K562 (cell line): ENCODE data around the gene PLAC1. TPM values are rescaled to one million over a fixed set of nuclear protein-coding genes. Genes with fewer than 3 reads are reported as not detected.

ENCODE experiments used
- ATAC-seq: fragments of 200-7000 bp; cut with Tn5 transposase; 3 replicates; pipeline ENCODE4 v1.9.1; 2020; ENCODE audit warnings: moderate library complexity
- BruUV-seq: library from RNA; stranded (reverse); fragments of 400-500 nt; replicated peaks from 2 replicates; lab custom pipeline; 2021; lab: Mats Ljungman, UMichigan
- CTCF ChIA-PET: fragments of 300-600 bp; formaldehyde crosslinking; extraction: SDS; loops from one replicate; lab custom pipeline; 2021; ENCODE audit warnings: low intra/inter-chr PET ratio; lab: Yijun Ruan, JAX
- POLR2A ChIA-PET: fragments of 300-600, 350-650 bp; sonication (Branson Sonifier 250); formaldehyde crosslinking; extraction: SDS; loops from one replicate; lab custom pipeline; 2021; ENCODE audit warnings: antibody characterized with exemption, inconsistent platforms; lab: Yijun Ruan, JAX
- DNase-seq, 4 experiments: peaks; one replicate each; pipeline versions ENCODE4 v3.0.0 to v3.0.0-alpha.2; 2011 to 2018; ENCODE audit warnings: low spot score in 3 of 4, mixed read lengths in 3 of 4; ENCODE audit errors: extremely low read depth in 1 of 4
- FAIRE-seq: peaks from 2 replicates; lab custom pipeline; 2011; peaks lifted over from hg19 to GRCh38; lab: Jason Lieb, UNC
- H2AFZ ChIP-seq: 2 replicates; pipeline ENCODE4 v1.6.0; 2011; ENCODE audit warnings: low read depth, low read length, control low read depth, inconsistent platforms
- H3K27ac ChIP-seq: fragments of 200-600 bp; 3 replicates; pipeline ENCODE4 v1.8.0; 2011; ENCODE audit warnings: low read depth, mild to moderate bottlenecking, control low read depth, inconsistent platforms, low read length, moderate library complexity, mixed read lengths; ENCODE audit errors: extremely low read depth
- H3K27me3 ChIP-seq, 2 experiments: fragments of 300-600 bp in 1 of 2; 2 replicates in 1 of 2; 3 replicates in 1 of 2; pipeline versions ENCODE4 v1.6.0 to v1.8.0; 2011; ENCODE audit warnings: inconsistent platforms in 2 of 2, low read length in 2 of 2, mild to moderate bottlenecking in 1 of 2, mixed read lengths in 1 of 2, moderate library complexity in 1 of 2; ENCODE audit not compliant: control insufficient read depth in 2 of 2, insufficient read depth in 2 of 2
- H3K36me3 ChIP-seq: fragments of 300-600 bp; 3 replicates; pipeline ENCODE4 v1.8.0; 2011; ENCODE audit warnings: mild to moderate bottlenecking, low read length, inconsistent platforms; ENCODE audit not compliant: control insufficient read depth, insufficient read depth
- H3K4me1 ChIP-seq, 2 experiments: fragments of 200-600 bp in 1 of 2; replicated peaks in 1 of 2; 2 replicates in 1 of 2; 3 replicates in 1 of 2; pipeline versions ENCODE4 v1.5.1 to v1.8.0; 2011; ENCODE audit warnings: inconsistent platforms in 2 of 2, low read length in 2 of 2, mild to moderate bottlenecking in 1 of 2, mixed read lengths in 1 of 2, moderate library complexity in 1 of 2; ENCODE audit not compliant: control insufficient read depth in 2 of 2, insufficient read depth in 2 of 2
- H3K4me2 ChIP-seq: 2 replicates; pipeline ENCODE4 v1.6.1; 2011; ENCODE audit warnings: low read length, control low read depth, inconsistent platforms, mixed read lengths; ENCODE audit not compliant: insufficient read depth
- H3K4me3 ChIP-seq: fragments of 200-600 bp; sonication (generic), shearing (Covaris generic); 2 replicates; pipeline ENCODE4 v1.5.1; 2016; ENCODE audit warnings: control low read depth, inconsistent platforms
- H3K79me2 ChIP-seq: fragments of 200-600 bp; 3 replicates; pipeline ENCODE4 v1.8.0; 2011; ENCODE audit warnings: low read length, inconsistent platforms; ENCODE audit not compliant: control insufficient read depth, insufficient read depth
- H3K9ac ChIP-seq, 2 experiments: 2 replicates each; pipeline versions ENCODE4 v1.6.0 to v1.6.1; 2011; ENCODE audit warnings: low read depth in 2 of 2, low read length in 2 of 2, control low read depth in 1 of 2, inconsistent platforms in 1 of 2, mild to moderate bottlenecking in 1 of 2, mixed read lengths in 1 of 2; ENCODE audit not compliant: insufficient read depth in 1 of 2
- H3K9me1 ChIP-seq: one replicate; pipeline ENCODE4 v1.6.0; 2011; ENCODE audit warnings: inconsistent platforms, mild to moderate bottlenecking, low read length, moderate library complexity; ENCODE audit not compliant: control insufficient read depth, insufficient read depth
- H3K9me3 ChIP-seq: replicated peaks from 2 replicates; pipeline ENCODE4 v1.5.1; 2011; ENCODE audit warnings: low read depth, low read length, inconsistent platforms; ENCODE audit not compliant: control insufficient read depth, insufficient read depth
- H4K20me1 ChIP-seq: replicated peaks from 2 replicates; pipeline ENCODE4 v1.6.1; 2011; ENCODE audit warnings: low read length, inconsistent platforms, mixed read lengths; ENCODE audit not compliant: control insufficient read depth, insufficient read depth
- ARID4B ChIP-seq: sonication (generic); formaldehyde crosslinking; IDR thresholded peaks from 2 replicates; pipeline ENCODE4 v1.8.0; 2022; ENCODE audit warnings: mild to moderate bottlenecking, missing genetic modification reagents
- FOXP1 ChIP-seq: sonication (generic); formaldehyde crosslinking; IDR thresholded peaks from 2 replicates; pipeline ENCODE4 v1.8.0; 2022; ENCODE audit warnings: mild to moderate bottlenecking, missing genetic modification reagents
- FOXP4 ChIP-seq: sonication (generic); formaldehyde crosslinking; IDR thresholded peaks from 2 replicates; pipeline ENCODE4 v1.8.0; 2022; ENCODE audit warnings: mild to moderate bottlenecking, missing genetic modification reagents, borderline replicate concordance
- HMG20A ChIP-seq: fragments of 450-650 bp; formaldehyde crosslinking; conservative IDR thresholded peaks from 2 replicates; pipeline ENCODE4 v1.4.0; 2020; ENCODE audit warnings: mild to moderate bottlenecking, mixed read lengths
- HNRNPH1 ChIP-seq: fragments of 200-400 bp; formaldehyde crosslinking; optimal IDR thresholded peaks from 2 replicates; pipeline ENCODE3; 2017; ENCODE audit warnings: low read depth, mild to moderate bottlenecking, low read length, moderate library complexity
- JUNB ChIP-seq: fragments of 450-650 bp; formaldehyde crosslinking; conservative IDR thresholded peaks from 2 replicates; pipeline ENCODE4 v1.4.0; 2020; ENCODE audit warnings: mild to moderate bottlenecking
- L3MBTL2 ChIP-seq: fragments of 450-650 bp; IDR thresholded peaks from 2 replicates; pipeline ENCODE4 v1.6.1; 2016; ENCODE audit warnings: mild to moderate bottlenecking, moderate library complexity
- MCM3 ChIP-seq: fragments of 450-650 bp; IDR thresholded peaks from 2 replicates; pipeline ENCODE4 v1.6.1; 2016
- NFRKB ChIP-seq: fragments of 450-650 bp; IDR thresholded peaks from 2 replicates; pipeline ENCODE4 v1.6.1; 2016; ENCODE audit warnings: low read depth
- PHF21A ChIP-seq: fragments of 450-650 bp; IDR thresholded peaks from 2 replicates; pipeline ENCODE4 v1.6.1; 2017; ENCODE audit warnings: low read depth, borderline replicate concordance
- POU5F1 ChIP-seq: fragments of 150-350 bp; IDR thresholded peaks from 2 replicates; pipeline ENCODE4 v1.6.1; 2014; ENCODE audit warnings: borderline replicate concordance, low read length, low read depth, mild to moderate bottlenecking; ENCODE audit not compliant: partially characterized antibody
- RB1 ChIP-seq: fragments of 450-650 bp; IDR thresholded peaks from 2 replicates; pipeline ENCODE4 v1.6.1; 2017; ENCODE audit warnings: low read depth, mild to moderate bottlenecking
- SIN3A ChIP-seq, 2 experiments: fragments of 150-350 bp in 1 of 2; IDR thresholded peaks; 2 replicates each; pipeline ENCODE4 v1.6.1; 2011 to 2016; ENCODE audit warnings: borderline replicate concordance in 2 of 2, low read depth in 2 of 2, low read length in 2 of 2, mild to moderate bottlenecking in 2 of 2, moderate library complexity in 2 of 2; ENCODE audit not compliant: control insufficient read depth in 1 of 2
- SIX5 ChIP-seq, 2 experiments: IDR thresholded peaks; 2 replicates each; pipeline ENCODE4 v1.6.1; 2011; ENCODE audit warnings: low read length in 2 of 2, borderline replicate concordance in 1 of 2, low read depth in 1 of 2, mild to moderate bottlenecking in 1 of 2, moderate library complexity in 1 of 2; ENCODE audit not compliant: insufficient read depth in 1 of 2
- TSC22D4 ChIP-seq: fragments of 450-650 bp; IDR thresholded peaks from 2 replicates; pipeline ENCODE4 v1.6.1; 2016; ENCODE audit warnings: missing genetic modification characterization, missing biosample characterization, control low read depth
- ZBTB1 ChIP-seq: sonication (generic); formaldehyde crosslinking; IDR thresholded peaks from 2 replicates; pipeline ENCODE4 v1.8.1; 2023; ENCODE audit warnings: missing genetic modification reagents, low read depth, mild to moderate bottlenecking, borderline replicate concordance
- ZNF197 ChIP-seq: fragments of 200-800 bp; sonication (Bioruptor generic); IDR thresholded peaks from 2 replicates; pipeline ENCODE4 v1.6.1; 2016; ENCODE audit warnings: low read depth, missing genetic modification characterization, missing compliant biosample characterization
- ZNF644 ChIP-seq: fragments of 200-800 bp; sonication (Bioruptor generic); IDR thresholded peaks from 2 replicates; pipeline ENCODE4 v1.6.1; 2016; ENCODE audit warnings: low read depth, missing genetic modification characterization, missing compliant biosample characterization
- WGBS: fragments of 100-300 bp; shearing (Covaris generic); methylation state at CpG from one replicate; pipeline ENCODE4 v1.1.6; 2016; ENCODE audit warnings: low coverage, mixed read lengths; ENCODE audit not compliant: insufficient coverage; ENCODE audit errors: missing lambda C conversion rate; 5-methylcytosine and 5-hydroxymethylcytosine counted together
- in situ Hi-C: fragments of 300-500 bp; cut with MboI; formaldehyde crosslinking; loops from 4 replicates; pipeline ENCODE4 v1.15.0; 2018; ENCODE audit warnings: inconsistent platforms, mixed read lengths
- intact Hi-C: fragments of 100-400 bp; cut with micrococcal nuclease; formaldehyde crosslinking; loops from 2 replicates; pipeline ENCODE4 v1.14.2; 2022
- polyA plus RNA-seq, 8 experiments: library from polyadenylated mRNA; depleted of rRNA in 4 of 8; stranded (reverse) in 5 of 8; unstranded in 3 of 8; fragments of >200 nt; fragmentation: Nextera tagmentation in 2 of 8; fragmentation: Illumina TruSeq in 1 of 8; extraction: Ambion mirVana in 2 of 8; extraction: Trizol in 1 of 8; gene quantifications; 2 replicates each; pipeline versions ENCODE4 v1.2.1 to v1.2.3, GENCODE V29; 2011 to 2014; ENCODE audit warnings: inconsistent platforms in 1 of 8, missing spikeins in 1 of 8
- total RNA-seq, 7 experiments: library from RNA; depleted of rRNA in 6 of 7; stranded (reverse); fragments of >200 nt in 6 of 7; fragmentation: Illumina TruSeq in 2 of 7; extraction: Trizol in 2 of 7; gene quantifications; 2 replicates each; pipeline versions ENCODE4 v1.2.1 to v1.2.3, GENCODE V29; 2011 to 2021; ENCODE audit warnings: low replicate concordance in 1 of 7

Gene PLAC1
- total and polyA plus RNA-seq, 9 of the 15 experiments (the other 6 are each of a cell fraction or from before 2014, with no cell fraction given) = 0.82 to 9.1 (median 1.7) TPM

- no peak for FAIRE-seq
- TF ChIP-seq PHF21A (no peak), ZNF644 (tag) (no peak), SIX5 (IDR thresholded peaks at IDR 0.05; ENCODE audit: borderline replicate concordance in 1 of 2, insufficient read depth in 1 of 2, low read depth in 1 of 2, low read length in 2 of 2) (no peak), MCM3 (no peak), POU5F1 (no peak), HMG20A (CRISPR knock-in tag) (no peak), ARID4B (CRISPR knock-in tag) (no peak), FOXP1 (CRISPR knock-in tag) (no peak), ZNF197 (CRISPR knock-in tag) (no peak), SIN3A (IDR thresholded peaks at IDR 0.05; ENCODE audit: borderline replicate concordance in 2 of 2, control insufficient read depth in 1 of 2, low read depth in 2 of 2, low read length in 2 of 2) (no peak), FOXP4 (no peak), HNRNPH1 (no peak), RB1 (no peak), ZBTB1 (no peak), NFRKB (no peak), L3MBTL2 (no peak), TSC22D4 (no peak), JUNB (CRISPR knock-in tag) (no peak)
- BruUV-seq = no TSS peak
- Histone ChIP-seq H3K27ac (no peak overlapping the region), H3K9me3 (no peaks in the 10 kb centered on the region), H3K27me3 (no peaks in the 10 kb centered on the region), H3K36me3 (no peaks in the 10 kb centered on the region), H3K4me1 (no peaks in the 10 kb centered on the region), H3K9me1 (no peaks in the 10 kb centered on the region), H3K4me2 (no peak overlapping the region), H3K4me3 (no peak overlapping the region), H3K9ac (no peak overlapping the region), H4K20me1 (no peaks in the 10 kb centered on the region), H2AFZ (no peak overlapping the region), H3K79me2 (no peaks in the 10 kb centered on the region)
- CTCF ChIA-PET = no interaction called here
- 2% methylated on average over 4 of the region's 4 CpGs for WGBS
- no peak for DNase-seq
- POLR2A ChIA-PET = no interaction called here
- intact Hi-C loops = no loop called here
- no peak for ATAC-seq
- in situ Hi-C loops = no loop called here
Observed at GRCh38 chrX:134682081-134682480, 23.8 kb upstream of the PLAC1 start.
